Activated gamma-delta T cell treated with anti-CD3 and anti-CD28 coated beads, Interleukin-2, amount 50 U/mL, for 16 hours (primary cell): Measurements from ENCODE around the gene IFI27L1.
"Not testable (repeated sequence)": the region's sequence is repeated elsewhere in the genome, so short reads cannot be mapped to it uniquely, and the experiment has no call there.

Experiments used
- DNase-seq: peaks from one replicate; pipeline ENCODE4 v3.0.0-alpha.2; 2020; ENCODE audit warnings: low read depth

IFI27L1 gene

DNA sequence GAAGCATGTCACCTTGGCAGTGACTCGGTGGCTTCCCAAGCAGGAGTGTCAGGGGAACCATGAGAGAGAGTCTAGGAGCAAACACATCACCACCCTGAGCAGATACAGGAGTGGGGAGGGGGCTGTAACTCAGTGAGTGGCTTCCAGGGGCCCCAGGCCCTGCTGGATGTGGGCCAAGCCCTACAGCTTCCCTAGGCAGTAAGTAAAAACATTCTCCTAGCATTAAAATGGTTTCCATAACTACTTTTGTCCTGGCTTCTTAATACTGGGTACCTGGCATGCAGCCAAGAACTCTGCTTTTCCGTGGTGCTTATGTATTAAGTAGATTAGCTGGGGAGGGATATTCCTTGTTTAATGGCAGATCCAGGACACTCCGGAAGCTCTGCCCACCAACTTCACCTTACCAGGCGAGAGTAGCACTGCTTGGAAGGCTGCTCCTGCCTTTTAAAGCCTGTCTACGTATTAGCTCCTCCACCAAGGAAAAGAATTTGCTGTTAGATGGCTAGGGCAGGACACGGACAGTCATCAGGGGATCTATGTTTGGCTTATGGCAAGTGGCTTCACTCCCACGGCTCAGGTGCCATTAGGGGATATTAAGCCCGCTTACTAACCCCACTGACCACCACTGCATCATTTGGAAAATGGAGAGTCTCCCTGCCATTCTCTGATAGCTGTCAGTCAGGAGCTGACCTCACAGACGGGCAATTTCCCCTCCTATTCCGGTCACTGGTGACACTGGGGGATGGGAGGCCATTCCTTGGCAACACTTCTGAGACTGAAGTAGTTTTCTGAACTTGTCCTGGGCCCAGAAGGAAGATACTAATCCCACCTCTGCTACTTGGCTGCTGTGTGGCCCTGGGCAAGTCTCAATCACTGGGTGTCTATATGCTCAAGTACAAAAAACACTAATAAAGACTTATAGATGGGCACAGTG lies 32.2 kb upstream of the IFI27L1 start:
- DNase-seq, result no peak

DNA sequence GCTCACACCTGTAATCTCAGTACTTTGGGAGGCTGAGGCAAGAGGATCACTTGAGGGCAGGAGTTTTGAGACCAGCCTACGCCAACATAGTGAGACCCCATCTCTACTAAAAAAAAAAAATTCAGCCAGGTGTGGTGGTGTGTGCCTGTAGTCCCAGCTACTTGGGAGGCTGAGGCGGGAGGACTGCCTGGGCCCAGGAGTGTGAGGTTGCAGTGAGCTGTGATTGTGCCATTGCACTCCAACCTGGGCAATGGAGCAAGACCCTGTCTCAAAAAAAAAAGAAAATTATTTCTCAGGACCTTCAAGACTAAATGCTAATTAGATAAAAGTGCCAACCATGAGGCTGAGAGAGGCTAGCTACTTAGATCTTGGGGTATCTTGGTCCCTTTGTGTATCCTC lies 31.5 kb upstream of the IFI27L1 start:
- DNase-seq, result no peak

DNA sequence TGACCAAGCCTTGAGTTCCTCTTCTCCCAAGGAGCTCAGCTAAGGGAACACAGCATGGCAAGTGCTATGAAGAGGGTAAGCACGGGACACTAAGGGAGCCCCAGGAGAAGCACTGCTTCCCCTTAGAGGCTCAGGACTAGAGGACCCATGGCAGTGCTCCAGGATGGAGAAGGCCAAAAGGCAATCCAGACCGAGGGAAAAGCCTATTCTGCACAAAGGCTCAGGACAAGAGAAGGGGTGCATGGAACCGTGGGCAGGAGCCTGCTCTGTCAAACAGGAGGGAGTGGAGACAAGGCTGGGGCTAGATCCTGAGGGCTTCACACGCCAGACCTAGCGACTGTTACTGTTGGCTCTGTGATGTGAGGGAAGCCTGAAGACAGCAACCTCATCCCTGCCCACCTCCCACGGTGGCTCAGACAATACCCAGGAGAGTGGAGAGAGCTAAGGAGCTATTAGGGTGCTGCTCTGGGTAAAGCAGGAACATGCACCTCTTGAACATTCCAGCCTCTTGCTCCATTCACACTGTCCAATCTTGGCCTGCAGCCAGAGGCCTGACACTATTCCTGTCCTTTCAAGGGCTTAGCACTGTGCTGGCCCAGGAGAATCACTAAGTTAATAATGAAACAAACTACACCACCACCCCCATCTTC lies 30.8 kb upstream of the IFI27L1 start:
- no peak for DNase-seq

DNA sequence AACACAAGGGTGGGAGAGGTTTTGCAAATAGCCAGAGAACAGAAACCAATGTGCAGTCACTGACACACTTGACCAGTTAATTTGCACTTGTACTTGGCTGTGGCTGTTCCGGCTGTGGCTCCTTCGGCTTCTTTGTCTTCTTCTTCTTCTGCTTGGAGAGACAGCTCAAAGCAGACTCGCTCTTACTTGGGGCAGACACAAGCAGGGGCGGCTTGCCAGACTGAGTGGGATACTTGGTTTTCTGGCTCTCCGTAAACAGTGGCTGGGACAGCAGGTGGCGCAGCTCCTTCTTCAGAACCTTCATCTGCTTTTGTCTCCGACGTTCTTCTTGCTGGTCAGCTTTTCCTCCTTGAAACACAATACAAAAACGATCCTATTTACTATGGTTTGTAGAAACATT lies 30.0 kb upstream of the IFI27L1 start:
- DNase-seq, result no peak

DNA sequence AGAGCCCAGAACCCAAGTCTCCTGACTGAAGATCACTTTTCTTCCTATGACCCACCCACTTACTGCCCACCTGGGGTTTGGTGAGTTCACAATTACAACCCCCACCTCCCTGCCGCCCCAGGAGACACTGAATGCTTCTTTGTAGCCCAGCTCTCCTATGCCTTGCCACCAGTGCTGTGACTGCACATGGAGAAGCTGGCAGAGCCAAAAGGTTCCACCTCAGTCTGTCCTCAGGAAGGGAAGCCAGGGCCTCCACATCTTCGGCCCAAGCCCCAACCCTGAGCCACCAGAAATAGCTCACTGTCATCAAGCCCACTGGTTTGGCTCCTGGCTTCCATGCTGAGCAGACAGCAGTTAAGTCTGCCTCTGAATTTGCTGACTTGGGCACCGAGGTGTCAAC lies 29.3 kb upstream of the IFI27L1 start:
- DNase-seq, result no peak

DNA sequence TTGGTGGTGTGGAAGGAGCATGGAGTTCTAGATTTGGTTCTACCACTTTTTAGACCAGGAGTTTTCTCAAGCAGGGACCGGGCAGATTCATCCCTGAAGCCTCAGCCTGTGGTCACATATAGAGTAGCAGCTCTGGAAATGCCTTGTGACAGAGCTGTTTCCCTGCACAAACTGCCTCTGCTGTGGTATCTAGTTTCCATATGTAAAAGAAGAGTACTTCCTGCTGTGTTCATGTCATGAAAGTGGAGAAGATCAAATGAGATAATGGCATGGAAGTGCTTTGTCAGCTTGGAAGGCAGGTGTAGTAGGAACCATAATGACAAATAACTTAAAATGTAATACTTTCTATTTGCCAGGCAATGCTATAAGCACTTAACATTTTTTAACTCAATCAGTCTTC lies 28.9 kb upstream of the IFI27L1 start:
- no peak for DNase-seq

DNA sequence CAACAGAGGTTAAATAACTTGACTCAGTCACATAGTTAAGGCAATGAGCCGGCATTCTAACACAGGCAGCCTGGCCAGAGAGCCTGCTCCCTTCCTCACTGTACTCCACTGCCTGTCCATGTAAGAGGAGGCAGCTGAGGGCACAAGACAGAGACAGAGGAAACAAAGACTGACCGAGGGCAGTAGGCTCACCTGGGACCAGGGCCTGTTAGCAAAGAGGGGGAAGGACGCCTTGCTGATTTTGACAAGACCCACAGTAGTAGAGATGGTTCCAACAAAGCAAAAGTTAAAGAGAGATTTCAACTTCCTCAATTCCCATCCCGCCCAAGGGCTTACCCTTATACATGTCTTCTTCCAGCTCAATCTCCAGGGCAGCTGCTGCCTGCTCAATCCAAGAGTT lies 28.4 kb upstream of the IFI27L1 start:
- no peak for DNase-seq

DNA sequence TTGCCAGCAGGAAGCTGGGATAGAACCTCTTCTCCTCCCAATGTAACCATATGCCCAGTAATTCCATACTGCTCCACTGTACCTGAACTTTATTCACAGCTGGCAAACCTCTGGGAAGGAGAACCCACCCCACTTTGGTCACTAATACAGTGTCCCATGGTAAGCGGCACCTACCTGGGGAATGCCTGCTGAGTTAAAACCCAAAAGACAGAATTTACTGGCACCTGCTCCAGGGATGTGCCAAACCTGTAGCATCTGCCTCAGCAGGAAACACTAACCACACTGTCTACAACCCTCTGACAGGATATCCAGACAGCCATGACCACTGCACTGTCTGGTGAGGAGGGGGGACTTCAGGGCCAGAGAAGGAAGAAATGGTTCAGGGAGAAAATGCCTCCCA lies 26.7 kb upstream of the IFI27L1 start:
- no peak for DNase-seq

DNA sequence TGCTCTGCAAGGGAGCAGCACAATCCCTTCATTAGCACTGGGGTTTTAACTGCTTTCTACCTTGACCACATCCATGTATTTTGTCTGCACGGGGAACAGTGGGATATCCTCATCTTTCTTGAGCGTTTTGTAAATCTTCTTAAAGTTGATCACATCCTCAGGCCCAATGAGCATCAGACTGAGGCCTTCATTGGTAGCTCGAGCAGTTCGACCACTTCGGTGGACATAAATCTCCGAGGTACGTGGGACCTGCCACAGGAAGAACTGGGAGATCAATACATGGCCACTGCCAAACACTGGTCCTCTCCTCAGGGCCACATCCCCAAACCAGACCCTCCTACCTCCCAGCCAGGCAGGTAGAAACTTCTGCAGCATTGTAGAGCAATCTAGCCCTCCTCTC lies 26.2 kb upstream of the IFI27L1 start:
- DNase-seq, result no peak

DNA sequence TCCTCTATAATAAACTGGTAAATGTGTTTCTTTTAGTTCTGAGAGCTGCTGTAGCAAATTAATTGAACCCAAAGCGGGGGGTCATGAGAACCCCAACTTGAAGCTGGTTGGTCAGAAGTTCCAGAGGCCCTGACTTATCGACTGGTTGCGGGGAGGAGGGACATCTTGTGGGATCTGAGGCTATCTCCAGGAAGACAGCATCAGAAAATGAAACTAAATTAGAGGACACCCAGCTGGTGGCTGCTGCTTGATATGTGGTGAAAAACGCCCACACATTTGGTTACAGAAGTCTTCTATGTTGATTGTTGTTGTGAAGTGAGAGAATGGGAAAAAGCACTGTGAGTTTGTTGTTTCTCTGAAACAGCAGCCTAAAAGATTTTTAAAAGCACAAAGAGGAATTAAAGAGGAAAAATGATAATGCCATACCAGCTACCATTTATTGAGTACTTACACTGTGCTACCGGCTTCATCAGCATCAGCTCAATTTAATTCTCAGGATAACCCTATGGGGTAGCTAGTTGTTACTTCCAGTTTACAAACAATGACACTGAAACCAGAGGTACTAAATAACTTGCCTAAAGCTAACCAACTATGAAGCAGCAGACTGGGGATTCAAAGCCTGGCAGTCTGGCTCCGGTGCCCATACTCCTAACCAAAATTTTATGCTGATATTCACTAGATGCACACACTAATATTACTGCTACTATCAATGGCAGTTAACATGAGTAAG lies 24.4 kb upstream of the IFI27L1 start:
- DNase-seq, result no peak

DNA sequence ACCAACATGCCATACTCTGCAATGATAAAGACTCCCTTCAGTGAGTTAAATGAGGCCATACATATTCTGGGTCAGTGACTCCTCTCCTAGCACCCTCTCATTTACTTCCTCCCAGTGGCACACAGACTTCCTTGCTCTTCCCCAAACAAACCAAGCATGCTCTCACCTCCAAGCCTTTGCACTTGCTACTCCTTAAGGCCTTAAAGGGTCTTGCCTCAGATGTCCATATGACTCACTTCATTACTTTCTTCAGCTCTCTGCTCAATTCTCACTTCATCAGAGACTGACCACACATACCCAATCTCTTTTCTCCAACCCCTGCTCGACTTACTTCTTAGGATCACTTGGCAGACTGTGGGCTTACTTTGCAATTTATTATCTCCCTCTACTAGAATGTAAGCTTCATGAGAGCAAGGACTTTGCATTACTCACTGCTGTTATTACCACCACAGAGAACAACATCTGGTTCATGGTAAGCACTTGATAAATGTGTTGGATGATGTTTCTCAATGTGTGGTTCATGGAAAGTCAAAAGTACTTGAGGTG lies 22.9 kb upstream of the IFI27L1 start:
- no peak for DNase-seq

DNA sequence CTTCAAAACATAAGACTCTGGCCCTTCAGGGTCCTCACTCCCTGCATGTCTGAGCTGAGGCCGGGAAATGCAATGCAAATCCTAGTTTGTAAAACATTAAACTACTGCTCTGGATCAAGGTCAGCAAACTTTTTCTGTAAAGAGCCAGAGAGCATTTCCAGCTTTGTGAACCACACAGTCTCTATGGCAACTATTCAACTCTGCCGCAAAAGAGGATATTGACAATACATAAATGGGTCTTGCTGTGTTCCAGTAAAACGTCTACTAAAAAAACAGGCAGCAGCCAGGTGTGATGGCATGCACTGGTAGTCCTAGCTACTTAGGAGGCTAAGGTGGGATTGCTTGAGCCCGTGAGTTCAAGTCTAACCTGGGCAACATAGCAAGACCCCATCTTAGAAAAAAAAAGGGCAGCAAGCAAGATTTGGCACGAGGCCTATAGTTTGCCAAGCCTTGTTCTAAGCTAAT lies 22.4 kb upstream of the IFI27L1 start:
- no peak for DNase-seq

DNA sequence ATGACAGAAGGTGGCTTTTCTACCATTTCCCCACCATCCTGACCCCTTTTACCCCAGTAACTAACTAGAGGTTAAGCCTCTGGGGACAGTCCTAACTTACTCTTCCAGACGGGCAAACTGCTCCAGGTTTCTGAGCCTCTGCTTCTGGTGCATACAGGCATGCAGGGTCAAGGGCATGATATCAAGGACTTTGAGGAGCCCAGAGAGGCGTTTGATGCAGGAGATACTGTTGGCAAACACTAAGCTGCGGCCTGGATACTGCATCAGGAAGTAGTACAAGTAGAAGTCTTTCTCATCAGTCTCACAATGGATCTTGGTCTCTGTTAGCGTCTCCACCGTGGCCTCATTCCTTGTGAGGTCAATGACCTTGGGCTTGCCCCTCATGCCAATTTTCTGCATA lies 21.1 kb upstream of the IFI27L1 start:
- DNase-seq, result no peak

DNA sequence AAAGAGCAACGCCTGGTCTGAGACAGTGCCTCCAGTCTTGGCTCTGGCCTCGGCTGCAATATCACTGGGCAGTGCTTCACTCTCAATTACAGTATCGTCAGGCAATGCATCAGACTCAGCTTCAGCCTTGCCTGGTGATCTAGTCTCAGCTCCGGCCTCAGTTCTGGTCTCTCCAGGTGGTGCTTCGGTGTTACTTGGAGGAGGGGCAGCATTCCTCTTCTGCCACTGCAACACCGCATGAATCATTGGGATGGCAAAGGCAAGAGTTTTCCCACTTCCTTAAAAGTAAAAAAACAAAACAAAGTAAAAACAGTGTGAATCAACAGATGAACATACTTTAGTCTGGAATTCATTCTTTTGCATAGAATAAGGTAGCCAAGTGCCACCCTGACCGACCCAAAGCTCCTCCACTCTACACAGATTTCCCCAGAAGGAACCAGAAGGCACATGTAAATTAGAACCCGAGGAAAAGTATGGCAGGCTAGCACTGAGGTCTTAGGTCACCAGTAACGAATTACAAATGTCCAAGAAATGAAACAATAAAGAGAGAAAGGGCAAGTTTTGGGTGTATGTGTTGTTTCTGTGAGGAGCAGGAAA lies 18.7 kb upstream of the IFI27L1 start:
- no peak for DNase-seq

DNA sequence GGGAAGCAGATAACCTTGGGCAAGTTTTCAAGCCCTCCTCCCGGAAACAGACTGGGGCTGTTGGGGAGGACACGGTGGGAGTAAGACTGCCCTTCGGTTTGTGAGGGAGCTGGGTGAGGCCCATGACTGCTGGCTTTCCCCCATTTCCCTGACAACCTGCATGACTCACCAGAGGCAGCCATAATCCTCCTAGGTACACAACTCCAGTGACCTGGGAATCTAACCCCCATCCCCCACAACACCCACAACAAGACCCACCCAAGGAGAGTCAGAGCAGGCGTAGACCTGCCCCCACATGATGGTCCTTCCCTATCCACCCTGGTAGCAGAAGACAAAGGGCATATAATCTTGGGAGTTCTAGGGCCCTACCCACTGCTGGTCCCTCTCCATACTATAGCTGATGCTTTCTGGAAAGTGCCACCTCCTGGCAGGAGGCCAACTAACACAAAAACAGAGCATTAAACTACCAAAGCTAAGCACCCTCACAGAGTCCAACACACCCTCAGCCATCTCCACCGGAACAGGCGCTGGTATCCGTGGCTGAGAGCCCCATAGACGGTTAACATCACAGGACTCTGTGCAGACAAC lies 14.9 kb upstream of the IFI27L1 start:
- no peak for DNase-seq

DNA sequence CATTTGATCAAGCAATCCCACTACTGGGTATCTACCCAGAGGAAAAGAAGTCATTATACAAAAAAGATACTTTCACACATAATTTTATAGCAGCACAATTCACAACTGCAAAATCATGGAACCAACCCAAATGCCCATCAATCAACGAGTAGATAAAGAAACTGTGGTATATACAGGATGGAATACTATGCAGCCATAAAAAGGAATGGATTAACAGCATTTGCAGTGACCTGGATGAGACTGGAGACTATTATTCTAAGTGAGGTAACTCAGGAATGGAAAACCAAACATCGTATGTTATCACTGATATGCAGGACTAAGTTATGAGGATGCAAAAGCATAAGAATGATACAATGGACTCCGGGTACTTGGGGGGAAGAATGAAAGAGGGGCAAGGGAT lies 9.0 kb upstream of the IFI27L1 start:
- not testable (repeated sequence) for DNase-seq

DNA sequence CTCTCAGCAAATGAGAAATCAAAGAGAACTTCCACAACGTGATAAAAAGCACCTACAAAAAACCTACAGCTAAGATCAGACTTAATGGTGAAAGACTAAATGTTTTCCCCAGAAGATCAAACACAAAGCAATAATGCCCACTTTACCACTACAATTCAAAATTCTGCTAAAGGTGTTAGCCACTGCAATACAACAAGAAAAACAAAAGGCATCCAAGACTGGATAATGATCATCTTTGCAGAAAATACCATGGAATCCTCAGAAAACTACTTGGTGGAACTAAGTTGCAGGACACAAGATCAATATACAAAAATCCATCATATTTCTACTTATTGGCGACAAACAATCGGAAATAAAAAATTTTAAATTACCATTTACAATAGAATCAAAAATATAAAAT lies 6.6 kb upstream of the IFI27L1 start:
- no peak for DNase-seq

DNA sequence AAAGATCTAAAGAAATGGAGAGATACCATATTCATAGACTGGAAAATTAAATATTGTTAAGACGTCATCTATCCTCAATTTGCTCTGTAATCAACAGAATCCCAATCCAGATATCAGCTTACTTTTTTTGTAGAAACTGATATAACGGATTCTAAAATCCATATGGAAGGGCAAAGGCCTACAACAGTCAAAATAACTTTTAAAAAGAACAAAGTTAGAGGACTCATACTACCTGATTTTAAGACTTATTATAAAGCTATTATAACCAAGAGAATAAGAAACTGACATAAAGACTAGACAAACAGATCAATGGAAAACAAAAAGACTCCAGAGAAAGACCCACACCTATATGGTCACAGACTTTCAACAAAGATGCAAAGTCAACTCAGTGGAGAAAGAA lies 6.1 kb upstream of the IFI27L1 start:
- no peak for DNase-seq

DNA sequence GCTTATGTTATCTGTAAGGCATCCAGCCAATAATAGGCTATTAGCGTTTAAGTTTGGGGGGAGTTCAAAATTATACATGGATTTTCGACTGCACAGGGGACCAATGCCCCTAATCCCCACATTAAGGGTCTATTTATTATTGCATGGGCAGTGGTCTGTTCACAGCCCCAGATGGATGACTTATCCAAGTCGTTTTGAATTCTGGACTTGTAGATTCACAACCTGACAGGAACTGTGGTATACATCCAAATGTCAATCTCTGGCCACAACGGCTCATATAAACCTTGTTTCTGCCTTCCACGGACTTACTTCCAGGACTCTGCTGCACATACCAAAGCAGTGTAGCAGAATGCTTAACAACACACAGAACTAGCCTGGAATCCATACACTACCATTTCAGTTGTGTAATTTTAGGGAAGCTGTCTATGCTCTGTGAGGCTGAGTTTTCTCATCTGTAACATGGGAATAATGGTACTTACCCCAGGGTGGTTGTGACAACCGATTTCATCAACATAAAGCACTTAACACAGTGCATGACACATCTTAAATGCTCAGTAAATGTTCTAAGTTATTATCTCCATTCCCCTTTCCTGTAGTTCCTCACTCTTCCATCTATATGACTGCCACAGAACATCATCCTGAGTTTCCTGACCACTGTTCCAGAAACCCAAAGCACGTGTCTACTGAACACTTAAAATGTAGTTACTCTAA lies 3.8 kb upstream of the IFI27L1 start:
- no peak for DNase-seq

DNA sequence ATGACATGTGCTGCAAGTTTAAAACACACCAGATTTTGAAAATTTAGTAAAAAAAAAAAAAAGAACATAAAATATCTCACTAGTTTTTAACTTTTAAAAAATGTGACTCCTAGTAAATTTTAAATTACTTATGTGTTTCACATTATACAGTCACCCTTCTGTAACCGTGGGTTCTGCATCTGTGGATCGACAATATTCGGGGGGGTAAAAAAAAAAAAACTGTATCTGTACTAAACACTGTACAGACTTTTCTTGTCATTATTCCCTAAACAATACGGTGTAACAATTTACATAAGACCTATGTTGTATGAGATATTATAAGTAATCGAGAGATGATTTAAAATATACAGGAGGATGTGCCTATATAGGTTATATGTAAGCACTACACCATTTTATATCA lies 3.3 kb upstream of the IFI27L1 start:
- no peak for DNase-seq
